Measurements from ENCODE around the gene SRC.

SRC gene

GRCh38 chr20:37420610-37421009, 74.7 kb downstream of the SRC start:
- no peak for TF ChIP-seq CTCF (IDR thresholded peaks at IDR 0.05; ENCODE audit: insufficient read depth, low read depth, low read length, missing control alignments)
- H3K4me3 ChIP-seq (ENCODE audit: low read length) = no peak overlapping the region
- DNase-seq (ENCODE audit: low read depth) = no peak

GRCh38 chr20:37421060-37421905, 75.3 kb downstream of the SRC start:
- no peak for TF ChIP-seq CTCF (IDR thresholded peaks at IDR 0.05; ENCODE audit: insufficient read depth, low read depth, low read length, missing control alignments)
- no peak for DNase-seq (ENCODE audit: low read depth)
- H3K4me3 ChIP-seq (ENCODE audit: low read length) = no peak overlapping the region

- no peak for DNase-seq (ENCODE audit: low read depth)
- H3K4me3 ChIP-seq (ENCODE audit: low read length) = no peak overlapping the region
- TF ChIP-seq CTCF (IDR thresholded peaks at IDR 0.05; ENCODE audit: insufficient read depth, low read depth, low read length, missing control alignments) = no peak
Measured at GRCh38 chr20:37421988-37422387, 76.0 kb downstream of the SRC start.

- H3K4me3 ChIP-seq (ENCODE audit: low read length) = no peak overlapping the region
- no peak for TF ChIP-seq CTCF (IDR thresholded peaks at IDR 0.05; ENCODE audit: insufficient read depth, low read depth, low read length, missing control alignments)
- no peak for DNase-seq (ENCODE audit: low read depth)
Measured at GRCh38 chr20:37422791-37423286, 76.9 kb downstream of the SRC start.

- H3K4me3 ChIP-seq (ENCODE audit: low read length) = no peak overlapping the region
- no peak for TF ChIP-seq CTCF (IDR thresholded peaks at IDR 0.05; ENCODE audit: insufficient read depth, low read depth, low read length, missing control alignments)
Measured at GRCh38 chr20:37423545-37423944, 77.6 kb downstream of the SRC start.

GRCh38 chr20:37424062-37424851, 78.3 kb downstream of the SRC start:
- H3K4me3 ChIP-seq (ENCODE audit: low read length) = no peak overlapping the region
- no peak for TF ChIP-seq CTCF (IDR thresholded peaks at IDR 0.05; ENCODE audit: insufficient read depth, low read depth, low read length, missing control alignments)
- no peak for DNase-seq (ENCODE audit: low read depth)

More at GRCh38 chr20:37423545-37423944, 77.6 kb downstream of the SRC start:
- DNase-seq (ENCODE audit: low read depth) = no peak

All from epithelial cell of esophagus (primary cell).